HG03159 (cell line): Measurements from ENCODE around the gene MTCH1.

Experiments
- ATAC-seq: cut with Tn5 transposase; IDR thresholded peaks from one replicate; pipeline ENCODE4 v1.9.1; 2021; ENCODE audit warnings: mild to moderate bottlenecking, moderate library complexity; ENCODE audit not compliant: unreplicated experiment

MTCH1 gene

GRCh38 chr6:36973190-36973589 is 12.8 kb downstream of the MTCH1 start:
- no peak for ATAC-seq

- no peak for ATAC-seq
Measured at GRCh38 chr6:36971921-36972673, 13.9 kb downstream of the MTCH1 start.

GRCh38 chr6:36970892-36971842 is 14.8 kb downstream of the MTCH1 start:
- no peak for ATAC-seq

GRCh38 chr6:36969988-36970891 is 15.8 kb downstream of the MTCH1 start:
- no peak for ATAC-seq

GRCh38 chr6:36969240-36969691 is 16.7 kb downstream of the MTCH1 start:
- ATAC-seq, result no peak

GRCh38 chr6:36968266-36968977 is 17.6 kb downstream of the MTCH1 start:
- ATAC-seq, result no peak

- ATAC-seq, result no peak
Measured at GRCh38 chr6:36967757-36968156, 18.2 kb downstream of the MTCH1 start.

GRCh38 chr6:36967301-36967700 is 18.7 kb downstream of the MTCH1 start:
- no peak for ATAC-seq

GRCh38 chr6:36964908-36965307 is 21.1 kb downstream of the MTCH1 start:
- ATAC-seq, result no peak

GRCh38 chr6:36964349-36964748 is 21.6 kb downstream of the MTCH1 start:
- ATAC-seq, result no peak

GRCh38 chr6:36963451-36964290 is 22.3 kb downstream of the MTCH1 start:
- ATAC-seq, result no peak

- ATAC-seq, result no peak
Measured at GRCh38 chr6:36962874-36963273, 23.1 kb downstream of the MTCH1 start.

- ATAC-seq, result no peak
Measured at GRCh38 chr6:36961441-36962435, 24.3 kb downstream of the MTCH1 start.

- no peak for ATAC-seq
Measured at GRCh38 chr6:36959555-36960250, 26.3 kb downstream of the MTCH1 start.

- ATAC-seq, result no peak
Measured at GRCh38 chr6:36958775-36959554, 27.0 kb downstream of the MTCH1 start.

GRCh38 chr6:36957773-36958271 is 28.2 kb downstream of the MTCH1 start:
- ATAC-seq, result no peak

- no peak for ATAC-seq
Measured at GRCh38 chr6:36956446-36956820, 29.6 kb downstream of the MTCH1 start.
